Muscle layer of duodenum (tissue), 2 donors: Measurements from ENCODE around the gene SH3RF3.

ENCODE experiments used
- H3K27ac ChIP-seq: one replicate; pipeline ENCODE4 v1.7.0; 2013; ENCODE audit warnings: mild to moderate bottlenecking, low read length
- H3K27me3 ChIP-seq: one replicate; pipeline ENCODE4 v1.7.0; 2013; ENCODE audit warnings: low read depth, mild to moderate bottlenecking, control low read depth, low read length
- H3K36me3 ChIP-seq, 2 donors: one replicate each; pipeline ENCODE4 v1.7.0; 2013; ENCODE audit warnings: low read length in 2 of 2, control low read depth in 1 of 2, mild to moderate bottlenecking in 1 of 2; ENCODE audit not compliant: insufficient read depth in 2 of 2, control insufficient read depth in 1 of 2
- H3K4me1 ChIP-seq, 2 donors: one replicate each; pipeline ENCODE4 v1.7.0; 2013; ENCODE audit warnings: low read length in 2 of 2, mild to moderate bottlenecking in 2 of 2, control low read depth in 1 of 2, moderate library complexity in 1 of 2; ENCODE audit not compliant: insufficient read depth in 2 of 2, control insufficient read depth in 1 of 2
- H3K4me3 ChIP-seq, 2 donors: one replicate each; pipeline ENCODE4 v1.7.0; 2013; ENCODE audit warnings: low read length in 2 of 2, low read depth in 1 of 2, mild to moderate bottlenecking in 1 of 2
- H3K9me3 ChIP-seq, 2 donors: one replicate each; pipeline ENCODE4 v1.7.0; 2013; ENCODE audit warnings: low read length in 2 of 2, control low read depth in 1 of 2, mild to moderate bottlenecking in 1 of 2; ENCODE audit not compliant: control insufficient read depth in 1 of 2
- donor health status: healthy.

SH3RF3 gene

DNA sequence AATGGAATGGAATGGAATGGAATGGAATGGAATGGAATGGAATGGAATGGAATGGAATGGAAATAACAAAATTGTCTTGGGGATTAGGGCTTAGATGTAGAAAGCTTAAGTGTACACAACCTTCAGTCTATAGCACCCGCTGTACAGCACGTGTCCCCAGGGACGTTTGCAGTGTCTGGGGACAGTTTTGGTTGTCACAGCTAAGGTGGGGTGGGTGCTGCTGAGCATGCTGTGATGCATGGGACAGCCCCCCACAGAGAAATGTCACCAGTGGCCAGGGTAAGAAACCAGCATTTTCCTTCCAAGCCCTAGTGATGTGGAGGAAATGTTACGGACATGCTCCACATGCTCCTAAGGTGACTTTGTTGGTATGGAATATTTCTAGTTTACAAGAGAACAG is 70.8 kb downstream of the SH3RF3 start:
- Histone ChIP-seq H3K27me3 (no peaks in the 10 kb centered on the region), H3K4me1 (peaks cover 0 to 8% of the 10 kb centered on the region in 2 donors), H3K36me3 (no peaks in the 10 kb centered on the region), H3K27ac (no peak overlapping the region), H3K9me3 (no peaks in the 10 kb centered on the region), H3K4me3 (no peak overlapping the region)

DNA sequence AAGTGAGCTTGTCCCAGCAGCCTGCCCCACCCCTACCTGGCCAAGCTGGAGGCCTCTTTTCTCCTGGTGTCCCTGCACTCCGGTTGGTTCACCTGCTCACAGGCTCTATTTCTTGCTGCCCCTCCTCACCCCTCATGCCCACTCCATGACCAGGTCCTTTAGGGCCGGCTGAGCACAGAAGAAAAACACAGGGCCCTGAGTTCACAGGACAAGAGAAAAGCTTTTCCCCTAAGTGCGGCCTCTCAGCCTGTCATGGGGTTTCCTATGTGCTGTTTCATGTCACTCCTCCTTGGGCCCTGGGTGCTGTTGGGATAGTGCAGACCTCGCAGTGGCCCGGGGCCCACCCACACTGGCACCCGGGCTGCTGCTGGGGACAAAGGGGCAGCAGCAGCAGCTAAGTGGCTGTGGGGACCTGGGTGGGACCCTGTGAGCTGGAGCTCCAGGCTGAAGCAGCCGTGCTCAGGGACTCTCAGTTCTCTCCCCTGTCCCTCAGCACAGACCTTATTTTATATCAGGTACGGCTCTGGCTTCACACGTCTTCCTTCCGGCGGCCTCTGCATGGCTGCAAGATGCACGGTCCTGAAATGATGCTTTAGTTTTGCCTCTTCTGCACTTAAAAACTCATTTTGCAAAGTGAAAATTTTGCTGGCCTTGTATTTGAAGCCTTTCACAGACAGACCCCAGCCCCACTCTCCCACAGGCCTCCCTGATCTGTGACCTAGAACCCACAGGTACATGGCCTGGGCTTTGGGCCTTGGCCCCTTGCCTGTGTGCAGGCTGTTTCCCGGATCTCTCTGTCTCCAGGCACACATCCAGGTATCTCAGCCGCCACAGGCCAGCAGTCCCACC is 71.8 kb downstream of the SH3RF3 start:
- H3K36me3 ChIP-seq, result no peaks in the 10 kb centered on the region
- H3K27ac ChIP-seq, result no peak overlapping the region
- H3K4me3 ChIP-seq, result no peak overlapping the region

DNA sequence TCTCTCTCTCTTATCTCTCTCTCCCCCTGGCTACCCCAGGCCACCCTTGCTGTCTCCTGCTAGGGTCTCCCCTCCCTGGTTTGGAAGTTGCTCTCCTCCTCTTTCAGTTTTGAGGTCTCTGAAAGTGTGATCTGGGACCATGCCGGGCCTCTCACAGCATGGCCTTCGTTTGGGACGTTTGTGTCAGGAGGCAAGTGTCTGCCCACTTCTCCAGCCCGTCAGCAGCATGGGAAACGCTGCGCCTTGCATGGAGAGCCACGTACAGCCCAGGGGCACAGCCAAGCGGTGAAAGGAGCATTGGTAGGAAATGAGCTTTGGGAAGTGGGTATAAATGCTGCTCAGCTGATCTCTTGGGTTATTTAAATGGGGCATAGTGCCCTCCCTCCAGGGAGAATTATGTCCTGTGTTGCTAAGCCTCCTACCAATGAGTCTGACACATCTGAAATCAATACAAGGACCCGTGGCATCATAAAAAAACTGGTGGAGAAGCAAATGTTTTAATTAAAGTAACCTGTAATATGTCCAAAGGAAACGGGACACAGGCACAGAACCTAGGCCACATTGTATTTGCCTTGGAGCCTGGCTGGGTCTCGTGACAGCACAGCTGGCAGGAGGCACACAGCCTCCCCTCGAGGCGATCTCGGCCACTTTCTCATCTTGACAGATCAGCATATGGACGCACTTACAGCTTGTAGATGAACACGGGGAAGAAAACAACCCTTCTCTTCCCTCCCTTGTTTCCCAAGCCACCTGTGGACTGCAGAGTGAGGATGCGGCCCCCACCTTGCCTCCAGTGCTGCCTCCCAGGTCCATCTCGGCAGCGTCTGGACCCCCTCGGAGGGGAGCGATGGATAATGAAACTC is 72.7 kb downstream of the SH3RF3 start:
- Histone ChIP-seq H3K27ac (no peak overlapping the region), H3K4me3 (no peak overlapping the region), H3K9me3 (no peaks in the 10 kb centered on the region), H3K27me3 (no peaks in the 10 kb centered on the region), H3K36me3 (no peaks in the 10 kb centered on the region), H3K4me1 (no peaks in the 10 kb centered on the region)

More for the DNA sequence above, 71.8 kb downstream of the SH3RF3 start:
- Histone ChIP-seq H3K27me3 (no peaks in the 10 kb centered on the region), H3K9me3 (no peaks in the 10 kb centered on the region), H3K4me1 (peaks cover 0 to 1% of the 10 kb centered on the region in 2 donors)

DNA sequence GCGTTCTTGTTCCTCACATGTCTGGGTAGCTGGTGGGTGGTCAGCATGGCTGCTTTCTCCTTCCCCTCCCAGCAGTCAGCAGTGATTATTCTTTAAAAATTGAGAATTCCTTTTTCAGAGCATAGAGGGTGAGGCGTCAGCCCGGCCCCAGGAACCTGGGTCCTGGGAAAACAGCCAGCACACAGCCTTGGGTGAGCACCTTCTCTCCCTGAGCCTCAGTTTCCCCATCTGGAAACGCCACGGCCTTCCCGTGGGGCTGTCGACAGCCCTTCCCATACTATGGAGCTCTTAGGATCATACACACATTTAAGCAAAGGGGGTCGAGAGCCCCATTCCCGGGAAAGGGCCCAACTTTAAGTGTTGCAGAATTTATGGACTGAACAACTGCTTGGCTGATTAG is 73.5 kb downstream of the SH3RF3 start:
- Histone ChIP-seq H3K9me3 (no peaks in the 10 kb centered on the region), H3K27ac (no peak overlapping the region), H3K36me3 (no peaks in the 10 kb centered on the region), H3K27me3 (no peaks in the 10 kb centered on the region), H3K4me3 (no peak overlapping the region), H3K4me1 (no peaks in the 10 kb centered on the region)

- no peaks in the 10 kb centered on the region for H3K36me3 ChIP-seq
- no peaks in the 10 kb centered on the region for H3K9me3 ChIP-seq
- H3K27ac ChIP-seq, result no peak overlapping the region
- H3K4me3 ChIP-seq, result no peak overlapping the region
- no peaks in the 10 kb centered on the region for H3K27me3 ChIP-seq
- H3K4me1 ChIP-seq, result no peaks in the 10 kb centered on the region
These were observed 74.4 kb downstream of the SH3RF3 start for GRCh38 chr2:109203246-109204011.

DNA sequence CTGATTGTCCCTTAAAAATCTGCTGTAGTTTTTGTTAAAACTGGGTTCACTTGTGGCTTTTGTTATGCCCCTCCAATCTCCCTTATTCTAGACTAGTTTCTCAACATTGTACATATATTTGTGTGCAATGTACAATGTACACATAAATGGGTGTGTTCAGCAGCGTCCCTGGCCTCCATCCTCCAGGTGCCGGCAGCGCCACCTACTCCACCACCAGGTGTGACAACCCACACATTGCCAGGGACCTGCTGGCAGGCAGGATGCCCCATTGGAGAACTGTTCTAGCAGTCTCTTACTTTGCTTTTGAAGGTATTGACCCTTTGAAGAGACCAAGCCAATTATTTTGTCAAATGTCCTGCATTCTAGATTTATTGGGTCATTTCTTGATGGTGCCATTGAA is 75.4 kb downstream of the SH3RF3 start:
- H3K9me3 ChIP-seq, result no peaks in the 10 kb centered on the region
- no peaks in the 10 kb centered on the region for H3K36me3 ChIP-seq
- H3K27ac ChIP-seq, result no peak overlapping the region
- no peaks in the 10 kb centered on the region for H3K4me1 ChIP-seq
- H3K27me3 ChIP-seq, result no peaks in the 10 kb centered on the region
- H3K4me3 ChIP-seq, result no peak overlapping the region

DNA sequence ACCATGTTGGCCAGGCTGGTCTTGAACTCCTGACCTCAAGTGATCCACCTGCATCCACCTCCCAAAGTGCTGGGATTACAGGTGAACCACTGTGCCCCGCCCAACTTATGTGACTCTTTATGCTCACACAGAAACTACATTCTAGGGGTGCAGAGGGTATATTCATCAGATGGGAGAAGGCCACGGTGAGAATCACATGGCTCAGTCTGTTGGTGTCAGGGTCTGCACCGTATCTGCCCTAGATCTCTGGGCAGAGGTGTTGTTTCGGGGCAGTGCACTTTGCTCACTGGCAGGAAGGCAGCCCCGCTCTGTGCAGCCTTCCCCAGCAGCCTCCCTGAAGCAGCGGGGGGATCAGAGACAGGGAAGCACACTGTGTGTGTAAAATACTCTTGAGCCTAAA is 76.4 kb downstream of the SH3RF3 start:
- Histone ChIP-seq H3K9me3 (no peaks in the 10 kb centered on the region), H3K27ac (no peak overlapping the region), H3K4me3 (no peak overlapping the region), H3K36me3 (no peaks in the 10 kb centered on the region), H3K4me1 (peaks cover 0 to 9% of the 10 kb centered on the region in 2 donors), H3K27me3 (no peaks in the 10 kb centered on the region)

GRCh38 chr2:109206569-109207146 is 77.7 kb downstream of the SH3RF3 start:
- H3K4me1 ChIP-seq, result peaks cover 4 to 16% of the 10 kb centered on the region in 2 donors
- no peaks in the 10 kb centered on the region for H3K27me3 ChIP-seq
- no peaks in the 10 kb centered on the region for H3K9me3 ChIP-seq
- no peaks in the 10 kb centered on the region for H3K36me3 ChIP-seq
- H3K4me3 ChIP-seq, result no peak overlapping the region
- H3K27ac ChIP-seq, result no peak overlapping the region

GRCh38 chr2:109207176-109207575 is 78.2 kb downstream of the SH3RF3 start:
- H3K4me3 ChIP-seq, result no peak overlapping the region
- no peaks in the 10 kb centered on the region for H3K36me3 ChIP-seq
- no peaks in the 10 kb centered on the region for H3K27me3 ChIP-seq
- H3K4me1 ChIP-seq, result peaks cover 4 to 16% of the 10 kb centered on the region in 2 donors
- no peak overlapping the region for H3K27ac ChIP-seq
- no peaks in the 10 kb centered on the region for H3K9me3 ChIP-seq

- no peaks in the 10 kb centered on the region for H3K27me3 ChIP-seq
- no peak overlapping the region for H3K27ac ChIP-seq
- no peaks in the 10 kb centered on the region for H3K9me3 ChIP-seq
- no peak overlapping the region for H3K4me3 ChIP-seq
- peaks cover 4 to 16% of the 10 kb centered on the region in 2 donors for H3K4me1 ChIP-seq
- H3K36me3 ChIP-seq, result no peaks in the 10 kb centered on the region
These were observed 79.3 kb downstream of the SH3RF3 start for GRCh38 chr2:109208071-109208950.
